HL-60/S4 (cell line): ENCODE measurements around the gene FILIP1.

Experiments used
- in situ Hi-C: fragments of 300-500 bp; cut with MboI; formaldehyde crosslinking; loops from 2 replicates; pipeline ENCODE4 v1.14.3; 2022; ENCODE audit warnings: low sequenced_read_pairs

The FILIP1 gene

DNA sequence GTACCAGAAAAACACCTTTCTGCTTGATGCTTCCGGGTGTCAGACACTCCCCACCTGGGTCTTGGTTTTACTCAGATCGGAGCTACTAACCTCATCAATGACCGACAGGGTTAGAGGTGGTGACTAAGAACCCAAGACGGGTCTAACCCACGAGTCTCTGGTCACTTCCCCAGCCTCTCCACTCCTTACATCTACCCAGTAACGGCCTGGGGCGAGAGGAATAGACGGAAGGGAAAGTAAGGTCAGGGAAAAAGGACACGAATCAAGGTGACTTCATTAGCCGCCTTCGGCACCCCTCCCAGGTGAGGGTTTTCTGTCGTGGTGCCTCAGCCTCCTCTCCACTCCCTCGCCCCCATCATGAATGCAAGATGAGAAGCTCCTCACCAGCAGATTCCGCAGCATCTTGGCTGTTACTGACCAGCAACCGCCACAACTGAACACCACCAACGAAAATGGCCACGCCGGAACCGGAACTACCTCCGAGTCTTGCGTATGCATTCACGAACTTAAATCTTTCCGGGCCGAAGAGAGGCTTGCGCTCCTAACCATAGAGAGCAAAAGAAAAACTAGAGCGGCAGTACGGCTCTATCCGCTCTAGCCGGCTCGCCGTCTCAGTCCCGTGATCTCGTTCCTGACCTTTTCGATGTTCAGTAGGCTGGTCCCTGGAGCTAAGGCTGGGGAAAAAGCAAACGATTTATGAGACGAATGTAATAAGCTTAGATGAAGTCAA, 250.1 kb downstream of the FILIP1 start, which contains the start of gene COX7A2:
COX7A2 (minus strand) TSS at position 469 of the 730 bp plus-strand sequence; CDS start at position 402, 67 bp downstream.
- in situ Hi-C loops = no loop called here
